Loucy (cell line): ENCODE measurements around the gene ACOT2.
A peak's percentile ranks its signal among the peaks of the same experiment; 100 is the strongest.
"Not testable (repeated sequence)": the region's sequence is repeated elsewhere in the genome, so short reads cannot be mapped to it uniquely, and the experiment has no call there.

Source experiments
- H2AFZ ChIP-seq: fragments of 200-600 bp; sonication (generic); 2 replicates; pipeline ENCODE4 v1.6.0; 2016; ENCODE audit warnings: antibody characterized with exemption, mild to moderate bottlenecking, low read length, moderate library complexity
- H3F3A ChIP-seq: fragments of 200-600 bp; 2 replicates; pipeline ENCODE4 v1.6.0; 2016; ENCODE audit warnings: antibody characterized with exemption, low read depth, mild to moderate bottlenecking
- H3K27me3 ChIP-seq: fragments of 200-600 bp; sonication (generic); 2 replicates; pipeline ENCODE4 v1.6.1; 2014; ENCODE audit warnings: low read length, mild to moderate bottlenecking; ENCODE audit not compliant: insufficient read depth, poor library complexity, severe bottlenecking
- H3K36me3 ChIP-seq: fragments of 200-600 bp; sonication (generic); 2 replicates; pipeline ENCODE4 v1.6.1; 2016; ENCODE audit warnings: low read length; ENCODE audit not compliant: insufficient read depth
- H3K4me1 ChIP-seq: fragments of 200-600 bp; sonication (generic); 2 replicates; pipeline ENCODE4 v1.5.1; 2014; ENCODE audit warnings: low read length, mild to moderate bottlenecking; ENCODE audit not compliant: insufficient read depth, poor library complexity, severe bottlenecking
- H3K4me2 ChIP-seq: fragments of 200-600 bp; sonication (generic); 2 replicates; pipeline ENCODE4 v1.6.0; 2014; ENCODE audit warnings: antibody characterized with exemption, low read length, low read depth, mild to moderate bottlenecking; ENCODE audit not compliant: poor library complexity, severe bottlenecking
- H3K4me3 ChIP-seq: fragments of 200-600 bp; sonication (generic); 2 replicates; pipeline ENCODE4 v1.5.1; 2014; ENCODE audit warnings: low read length, mild to moderate bottlenecking, mixed read lengths; ENCODE audit not compliant: poor library complexity, severe bottlenecking
- H3K79me2 ChIP-seq: fragments of 200-600 bp; sonication (generic); 2 replicates; pipeline ENCODE4 v1.6.1; 2014; ENCODE audit warnings: low read length; ENCODE audit not compliant: insufficient read depth
- H3K9ac ChIP-seq: fragments of 200-600 bp; sonication (generic); 2 replicates; pipeline ENCODE4 v1.6.0; 2014; ENCODE audit warnings: mild to moderate bottlenecking, low read depth, low read length, moderate library complexity; ENCODE audit not compliant: poor library complexity, severe bottlenecking
- H3K9me2 ChIP-seq: fragments of 200-600 bp; sonication (generic); replicated peaks from 2 replicates; pipeline ENCODE4 v1.6.1; 2016; ENCODE audit warnings: low read depth, low read length, mixed read lengths
- H3K9me3 ChIP-seq: fragments of 200-600 bp; sonication (generic); 2 replicates; pipeline ENCODE4 v1.6.1; 2014; ENCODE audit warnings: mild to moderate bottlenecking, antibody characterized with exemption, low read length, low read depth; ENCODE audit not compliant: insufficient read depth
- H4K20me1 ChIP-seq: fragments of 200-600 bp; sonication (generic); 2 replicates; pipeline ENCODE4 v1.6.0; 2014; ENCODE audit warnings: antibody characterized with exemption, low read length, mild to moderate bottlenecking; ENCODE audit not compliant: insufficient read depth, poor library complexity, severe bottlenecking
- CTCF ChIP-seq: fragments of 200-600 bp; sonication (generic); conservative IDR thresholded peaks from 2 replicates; pipeline ENCODE4 v1.5.1; 2014; ENCODE audit warnings: mild to moderate bottlenecking, antibody characterized with exemption, low read length
- EZH2phosphoT487 ChIP-seq: fragments of 200-600 bp; IDR thresholded peaks from 2 replicates; pipeline ENCODE4 v1.6.1; 2018; ENCODE audit warnings: antibody characterized with exemption, mild to moderate bottlenecking, moderate library complexity, borderline replicate concordance

ACOT2 gene

GRCh38 chr14:73569185-73569958, at the start of gene ACOT2:
TSS of gene ACOT2 (plus strand) at chr14:73569213. CDS start at chr14:73569241, 28 bp downstream.
- Histone ChIP-seq H3K79me2 (peaks cover 42% of the 10 kb centered on the region), H3K9ac (peak within 1 kb of the TSS; percentile 89), H2AFZ (peak within 1 kb of the TSS; percentile 99), H3K4me1 (peaks cover 24% of the 10 kb centered on the region), H3K4me3 (peak within 1 kb of the TSS; percentile 92), H3K4me2 (peak within 1 kb of the TSS; percentile 95)
- H3F3A ChIP-seq, H4K20me1 ChIP-seq, H3K36me3 ChIP-seq, H3K27me3 ChIP-seq, H3K9me3 ChIP-seq, H3K9me2 ChIP-seq: not testable (repeated sequence)
- TF ChIP-seq CTCF, result 0 out of 2 replicates have a peak, but pooled peaks have one; percentile 26

GRCh38 chr14:73521229-73521628, 47.8 kb upstream of the ACOT2 start:
- no peak overlapping the region for H2AFZ ChIP-seq
- no peaks in the 10 kb centered on the region for H3K9me2 ChIP-seq
- H3K79me2 ChIP-seq, result no peaks in the 10 kb centered on the region
- H3K27me3 ChIP-seq, result no peaks in the 10 kb centered on the region
- H4K20me1 ChIP-seq, result no peaks in the 10 kb centered on the region
- no peak overlapping the region for H3K4me3 ChIP-seq
- no peaks in the 10 kb centered on the region for H3K9me3 ChIP-seq
- H3K36me3 ChIP-seq, result no peaks in the 10 kb centered on the region
- no peaks in the 10 kb centered on the region for H3F3A ChIP-seq
- TF ChIP-seq EZH2phosphoT487, result no peak
- TF ChIP-seq CTCF, result no peak
- no peaks in the 10 kb centered on the region for H3K4me1 ChIP-seq
- no peak overlapping the region for H3K9ac ChIP-seq
- H3K4me2 ChIP-seq, result no peak overlapping the region

- Histone ChIP-seq H3K36me3 (no peaks in the 10 kb centered on the region), H2AFZ (no peak overlapping the region), H3F3A (no peaks in the 10 kb centered on the region), H3K4me3 (no peak overlapping the region), H3K27me3 (no peaks in the 10 kb centered on the region), H3K4me2 (no peak overlapping the region), H4K20me1 (no peaks in the 10 kb centered on the region), H3K9ac (no peak overlapping the region), H3K9me3 (no peaks in the 10 kb centered on the region), H3K4me1 (no peaks in the 10 kb centered on the region), H3K79me2 (no peaks in the 10 kb centered on the region), H3K9me2 (no peaks in the 10 kb centered on the region)
- TF ChIP-seq EZH2phosphoT487, result no peak
- no peak for TF ChIP-seq CTCF
Observed at GRCh38 chr14:73524493-73524892, 44.5 kb upstream of the ACOT2 start.
